HL-60 (cell line): ENCODE results near the gene AGAP1.

Experiments used
- CTCF ChIP-seq: IDR thresholded peaks from one replicate; pipeline ENCODE4 v1.5.1; 2011; ENCODE audit warnings: low read length, control low read depth, inconsistent platforms; ENCODE audit not compliant: insufficient read depth
- POLR2AphosphoS5 ChIP-seq: IDR thresholded peaks from 2 replicates; pipeline ENCODE4 v1.6.1; 2012; ENCODE audit warnings: low read depth

- TF ChIP-seq CTCF (no peak), POLR2AphosphoS5 (no peak)
These were observed 247.0 kb downstream of the AGAP1 start for GRCh38 chr2:235740821-235741220.
